Natural killer cell (primary cell): ENCODE measurements around the gene ADAM33. TPM values are rescaled to one million over a fixed set of nuclear protein-coding genes. Genes with fewer than 3 reads are reported as not detected.

ENCODE experiments used
- ATAC-seq, 3 donors: fragments of 150-1000 bp in 2 of 3; fragments of 200-7000 bp in 1 of 3; cut with Tn5 transposase; 1 replicate in 1 of 3; 2 replicates in 2 of 3; pipeline ENCODE4 v1.10.0; 2021; ENCODE audit warnings: mild to moderate bottlenecking in 2 of 3, moderate library complexity in 2 of 3
- DNase-seq, 2 donors: peaks; one replicate each; pipeline versions ENCODE4 v3.0.0 to v3.0.0-alpha.2; 2013 to 2021; ENCODE audit warnings: mixed read lengths in 1 of 2
- H3K27ac ChIP-seq: one replicate; pipeline ENCODE4 v1.5.1; 2013; ENCODE audit warnings: mild to moderate bottlenecking, low read length
- H3K27me3 ChIP-seq: one replicate; pipeline ENCODE4 v1.6.1; 2013; ENCODE audit warnings: low read length; ENCODE audit not compliant: control insufficient read depth, insufficient read depth
- H3K36me3 ChIP-seq: one replicate; pipeline ENCODE4 v1.6.1; 2013; ENCODE audit warnings: low read length; ENCODE audit not compliant: control insufficient read depth, insufficient read depth
- H3K4me1 ChIP-seq: one replicate; pipeline ENCODE4 v1.6.1; 2013; ENCODE audit warnings: low read length; ENCODE audit not compliant: control insufficient read depth, insufficient read depth
- H3K4me3 ChIP-seq: one replicate; pipeline ENCODE4 v1.5.1; 2013; ENCODE audit warnings: low read length
- H3K9me3 ChIP-seq: one replicate; pipeline ENCODE4 v1.6.1; 2013; ENCODE audit warnings: low read length; ENCODE audit not compliant: control insufficient read depth, insufficient read depth
- H3K27ac Mint-ChIP-seq, 2 donors: one replicate each; pipeline ENCODE4 v1.8.0; 2022; ENCODE audit warnings: mild to moderate bottlenecking in 2 of 2, mixed read lengths in 2 of 2, moderate library complexity in 1 of 2
- H3K27me3 Mint-ChIP-seq, 2 donors: one replicate each; pipeline ENCODE4 v1.8.0; 2022; ENCODE audit warnings: low read depth in 2 of 2, mixed read lengths in 2 of 2
- H3K36me3 Mint-ChIP-seq: one replicate; pipeline ENCODE4 v1.8.0; 2022; ENCODE audit warnings: mixed read lengths
- H3K4me1 Mint-ChIP-seq, 2 donors: one replicate each; pipeline ENCODE4 v1.8.0; 2022; ENCODE audit warnings: mixed read lengths in 2 of 2
- H3K4me3 Mint-ChIP-seq: one replicate; pipeline ENCODE4 v1.8.0; 2022; ENCODE audit warnings: mild to moderate bottlenecking, moderate library complexity, mixed read lengths
- H3K9me3 Mint-ChIP-seq, 2 donors: one replicate each; pipeline ENCODE4 v1.8.0; 2022; ENCODE audit warnings: mixed read lengths in 2 of 2
- WGBS: methylation state at CpG from one replicate; pipeline ENCODE4 v1.1.7; 2013; ENCODE audit warnings: missing lambda C conversion rate; ENCODE audit not compliant: insufficient coverage; 5-methylcytosine and 5-hydroxymethylcytosine counted together
- intact Hi-C: fragments of 100-400 bp; cut with micrococcal nuclease; formaldehyde crosslinking; loops from one replicate; pipeline ENCODE4 v1.14.2; 2022
- total RNA-seq, 4 donors: library from RNA; stranded (reverse); fragments of 120-200 nt in 1 of 4; gene quantifications; one replicate each; pipeline versions ENCODE4 v1.2.3 to v1.2.4, GENCODE V29; 2013 to 2022
- TF ChIP-seq, protein P1 (sequence below): fragments of 200-600 bp; IDR thresholded peaks from one replicate; pipeline ENCODE4 v1.8.0; 2022; ENCODE audit warnings: antibody characterized with exemption

Gene ADAM33
- total RNA-seq, 3 donors from 2014 or later (not counting 1 experiment from before 2014, with no cell fraction given): not detected

DNA sequence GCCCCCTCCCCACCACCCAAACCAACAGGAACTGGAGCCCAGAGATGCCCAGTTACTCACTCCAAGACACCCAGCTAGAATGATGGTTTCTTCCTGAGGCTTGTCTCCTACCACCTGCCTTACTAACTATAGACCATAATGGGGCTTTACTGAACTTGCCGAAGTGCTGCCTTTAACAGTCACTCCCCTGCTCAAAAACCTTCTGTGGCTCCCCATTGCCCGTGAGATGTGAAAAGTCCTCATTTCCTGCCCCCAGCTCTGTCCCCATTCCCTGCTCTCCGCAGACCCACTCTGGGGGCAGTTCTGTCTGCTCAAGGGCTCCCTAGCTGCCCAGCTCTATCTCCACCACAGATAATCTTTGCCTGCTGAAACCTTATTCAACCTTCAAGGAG lies 25.7 kb upstream of the ADAM33 start:
- H3K27ac Mint-ChIP-seq: peak overlapping the region in 1 of 2 donors; percentile 6
- no peak overlapping the region for H3K4me3 Mint-ChIP-seq
- Histone ChIP-seq H3K9me3 (no peaks in the 10 kb centered on the region), H3K4me3 (no peak overlapping the region), H3K4me1 (peaks cover 3% of the 10 kb centered on the region), H3K27ac (no peak overlapping the region), H3K27me3 (no peaks in the 10 kb centered on the region), H3K36me3 (no peaks in the 10 kb centered on the region)
- TF ChIP-seq, protein P1, sequence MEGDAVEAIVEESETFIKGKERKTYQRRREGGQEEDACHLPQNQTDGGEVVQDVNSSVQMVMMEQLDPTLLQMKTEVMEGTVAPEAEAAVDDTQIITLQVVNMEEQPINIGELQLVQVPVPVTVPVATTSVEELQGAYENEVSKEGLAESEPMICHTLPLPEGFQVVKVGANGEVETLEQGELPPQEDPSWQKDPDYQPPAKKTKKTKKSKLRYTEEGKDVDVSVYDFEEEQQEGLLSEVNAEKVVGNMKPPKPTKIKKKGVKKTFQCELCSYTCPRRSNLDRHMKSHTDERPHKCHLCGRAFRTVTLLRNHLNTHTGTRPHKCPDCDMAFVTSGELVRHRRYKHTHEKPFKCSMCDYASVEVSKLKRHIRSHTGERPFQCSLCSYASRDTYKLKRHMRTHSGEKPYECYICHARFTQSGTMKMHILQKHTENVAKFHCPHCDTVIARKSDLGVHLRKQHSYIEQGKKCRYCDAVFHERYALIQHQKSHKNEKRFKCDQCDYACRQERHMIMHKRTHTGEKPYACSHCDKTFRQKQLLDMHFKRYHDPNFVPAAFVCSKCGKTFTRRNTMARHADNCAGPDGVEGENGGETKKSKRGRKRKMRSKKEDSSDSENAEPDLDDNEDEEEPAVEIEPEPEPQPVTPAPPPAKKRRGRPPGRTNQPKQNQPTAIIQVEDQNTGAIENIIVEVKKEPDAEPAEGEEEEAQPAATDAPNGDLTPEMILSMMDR: no peak
- intact Hi-C loops: no loop called here
- no peaks in the 10 kb centered on the region for H3K36me3 Mint-ChIP-seq
- no peak for ATAC-seq
- WGBS: 83% methylated on average over 3 of the region's 3 CpGs
- DNase-seq: no peak
- H3K27me3 Mint-ChIP-seq: peaks cover 0 to 7% of the 10 kb centered on the region in 2 donors
- no peaks in the 10 kb centered on the region for H3K9me3 Mint-ChIP-seq
- H3K4me1 Mint-ChIP-seq: no peaks in the 10 kb centered on the region

DNA sequence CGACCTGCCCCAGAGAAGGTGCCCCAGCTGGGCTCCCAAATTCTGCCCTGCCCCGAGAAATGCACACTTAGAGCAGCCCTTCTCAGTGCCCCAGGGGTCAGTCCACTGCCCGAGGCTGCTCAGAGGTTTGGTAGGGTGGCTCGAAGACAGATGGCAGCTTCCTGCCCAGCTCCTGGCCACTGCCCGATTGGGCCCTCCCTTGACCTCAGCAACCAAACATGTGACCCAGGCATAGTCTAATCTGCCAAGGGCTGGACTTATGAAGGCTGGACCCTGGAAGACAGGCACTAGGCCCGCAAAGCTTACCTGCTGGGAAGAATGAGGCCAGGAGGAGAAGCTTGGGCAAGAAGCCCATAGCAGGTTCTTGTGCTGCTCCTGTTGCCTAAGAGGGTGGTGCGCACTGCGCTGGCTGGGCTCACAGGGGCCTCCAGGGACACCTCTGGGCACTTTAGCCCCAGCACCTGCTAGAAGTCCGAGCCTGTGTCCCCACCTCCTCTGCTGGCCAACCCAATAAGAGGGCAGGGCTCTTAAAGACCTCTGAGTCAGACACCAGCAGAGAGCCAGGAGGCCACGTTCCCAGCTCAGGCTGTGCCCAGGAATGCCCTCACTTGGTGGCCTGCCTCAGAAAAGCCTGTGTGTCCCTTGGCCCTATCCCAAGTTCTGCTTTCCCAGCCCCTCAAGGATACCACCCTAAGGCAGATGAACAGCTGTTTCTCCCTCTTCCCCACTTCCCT lies 25.1 kb upstream of the ADAM33 start:
- Mint-ChIP-seq H3K4me1 (no peaks in the 10 kb centered on the region), H3K27me3 (peaks cover 0 to 6% of the 10 kb centered on the region in 2 donors), H3K9me3 (no peaks in the 10 kb centered on the region), H3K4me3 (no peak overlapping the region), H3K27ac (no peak overlapping the region), H3K36me3 (no peaks in the 10 kb centered on the region)
- H3K27ac ChIP-seq: no peak overlapping the region
- no peaks in the 10 kb centered on the region for H3K36me3 ChIP-seq
- no peaks in the 10 kb centered on the region for H3K9me3 ChIP-seq
- ATAC-seq: no peak
- H3K27me3 ChIP-seq: no peaks in the 10 kb centered on the region
- no peak for DNase-seq
- H3K4me3 ChIP-seq: no peak overlapping the region
- intact Hi-C loops: no loop called here
- H3K4me1 ChIP-seq: peaks cover 3% of the 10 kb centered on the region
- WGBS: 85% methylated on average over 10 of the region's 10 CpGs
- TF ChIP-seq, protein P1: no peak

DNA sequence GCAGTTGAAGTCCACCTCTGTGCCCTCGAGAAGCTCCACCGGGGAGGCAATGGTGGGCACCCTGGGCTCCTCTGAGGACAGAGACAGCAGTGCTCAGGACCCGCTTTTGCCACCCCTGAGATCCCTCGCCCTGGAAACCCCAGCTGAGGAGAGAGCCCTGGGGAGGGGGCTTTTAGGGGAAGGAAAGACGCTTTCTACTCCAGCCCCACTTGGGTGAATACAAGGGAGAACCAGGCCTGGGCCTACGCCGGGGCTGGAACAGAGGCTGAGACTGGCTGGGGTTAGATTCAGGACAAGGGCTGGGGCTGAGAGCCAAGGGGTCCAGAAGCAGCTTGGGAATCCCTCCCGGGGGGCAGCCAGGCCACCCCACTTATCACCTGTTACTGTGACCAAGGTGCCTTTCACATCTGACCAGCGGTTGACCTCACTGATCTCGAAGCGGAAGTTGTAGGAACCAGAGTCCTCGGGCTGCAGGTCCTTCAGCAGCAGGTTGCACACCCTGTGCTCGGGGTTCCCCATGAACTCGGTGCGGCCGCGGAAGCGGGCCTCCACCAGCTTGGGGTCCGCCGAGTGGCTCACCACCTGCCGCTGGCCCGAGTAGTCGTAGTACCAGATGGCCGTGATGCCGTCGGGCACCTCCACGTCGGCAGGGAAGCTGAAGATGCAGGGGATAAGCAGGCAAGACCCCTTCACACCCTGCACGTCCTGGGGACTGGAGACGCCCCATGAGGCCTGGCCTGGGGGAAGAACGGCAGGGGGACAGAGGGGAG lies 24.3 kb upstream of the ADAM33 start:
- H3K36me3 Mint-ChIP-seq: no peaks in the 10 kb centered on the region
- peaks cover 0 to under 1% of the 10 kb centered on the region in 2 donors for H3K27me3 Mint-ChIP-seq
- DNase-seq (no peak), ATAC-seq (no peak)
- H3K4me1 Mint-ChIP-seq: no peaks in the 10 kb centered on the region
- H3K4me1 ChIP-seq: peaks cover 3% of the 10 kb centered on the region
- H3K9me3 ChIP-seq: no peaks in the 10 kb centered on the region
- no peak overlapping the region for H3K27ac Mint-ChIP-seq
- intact Hi-C loops: no loop called here
- H3K4me3 ChIP-seq: no peak overlapping the region
- WGBS: 94% methylated on average over 31 of the region's 31 CpGs
- H3K9me3 Mint-ChIP-seq: no peaks in the 10 kb centered on the region
- no peaks in the 10 kb centered on the region for H3K27me3 ChIP-seq
- H3K27ac ChIP-seq: no peak overlapping the region
- H3K4me3 Mint-ChIP-seq: no peak overlapping the region
- no peaks in the 10 kb centered on the region for H3K36me3 ChIP-seq
- TF ChIP-seq, protein P1: no peak
